Heart left ventricle (tissue), 13 donors: Measurements from ENCODE around the gene DNAJC24.

Experiments
- POLR2A ChIP-seq, 2 donors: fragments of 450-650 bp; IDR thresholded peaks; one replicate each; pipeline ENCODE4 v1.6.1; 2017; ENCODE audit warnings: antibody characterized with exemption in 2 of 2, mild to moderate bottlenecking in 2 of 2, moderate library complexity in 2 of 2
- TF ChIP-seq, protein P1 (sequence below), 12 donors: fragments of 200-600 bp; sonication (generic) in 4 of 12; IDR thresholded peaks; one replicate each; pipeline versions ENCODE4 v1.5.0 to v1.8.0; 2018 to 2022; ENCODE audit warnings: antibody characterized with exemption in 12 of 12, mild to moderate bottlenecking in 5 of 12
- donor health status: ischemic (EF 13 %, LVEDD 7.1; RV severe dilation, severe dysfunction).
- donor health status: DM: no; HTN: yes; CAD: no.
- donor health status: DM: no; HTN: no; CAD: no.
- donor health status: ischemic (EF 25% LVEDD 6.9; RV normal size, moderate dysfunction).
- donor health status: ischemic (EF 25% LVEDD 5.7; RV mildly dilated, moderate dysfunction).
- donor health status: ischemic (EF 35%, LVEDD 5.7; RV mildly dilated, moderate dysfunction).
- donor health status: nonischemic (EF 11% LVEDD 7.7; RV severe dilation, severe dysfunction).
- donor health status: DM: yes; HTN: yes; CAD: no.
- donor health status: PGD.
- donor health status: ischemic (EF 29% LVEDD 5.4; RV normal size, mild dysfunction).
- donor health status: nonischemic (EF 23%, LVEDD 6.1; RV moderate dilation, normal function).

DNA sequence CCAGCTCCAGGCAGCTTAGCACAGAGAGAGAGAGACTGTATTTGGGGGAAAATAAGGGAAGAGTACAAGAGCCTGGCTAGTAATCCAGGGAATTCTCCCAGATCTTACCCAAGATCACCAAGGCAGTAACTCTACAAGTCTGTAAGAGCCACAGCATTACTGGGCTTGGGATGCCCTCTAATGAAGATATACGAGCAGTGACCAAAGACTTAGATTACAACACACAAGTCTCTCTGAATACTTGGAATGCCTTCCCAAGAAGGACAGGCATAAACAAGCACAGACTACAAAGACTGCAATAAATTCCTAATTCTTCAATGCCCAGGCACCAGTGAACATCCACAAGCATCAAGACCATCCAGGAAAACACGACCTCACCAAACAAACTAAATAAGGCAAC is 17.7 kb downstream of the DNAJC24 start:
- no peak for TF ChIP-seq POLR2A (IDR thresholded peaks at IDR 0.05)
- TF ChIP-seq, protein P1, sequence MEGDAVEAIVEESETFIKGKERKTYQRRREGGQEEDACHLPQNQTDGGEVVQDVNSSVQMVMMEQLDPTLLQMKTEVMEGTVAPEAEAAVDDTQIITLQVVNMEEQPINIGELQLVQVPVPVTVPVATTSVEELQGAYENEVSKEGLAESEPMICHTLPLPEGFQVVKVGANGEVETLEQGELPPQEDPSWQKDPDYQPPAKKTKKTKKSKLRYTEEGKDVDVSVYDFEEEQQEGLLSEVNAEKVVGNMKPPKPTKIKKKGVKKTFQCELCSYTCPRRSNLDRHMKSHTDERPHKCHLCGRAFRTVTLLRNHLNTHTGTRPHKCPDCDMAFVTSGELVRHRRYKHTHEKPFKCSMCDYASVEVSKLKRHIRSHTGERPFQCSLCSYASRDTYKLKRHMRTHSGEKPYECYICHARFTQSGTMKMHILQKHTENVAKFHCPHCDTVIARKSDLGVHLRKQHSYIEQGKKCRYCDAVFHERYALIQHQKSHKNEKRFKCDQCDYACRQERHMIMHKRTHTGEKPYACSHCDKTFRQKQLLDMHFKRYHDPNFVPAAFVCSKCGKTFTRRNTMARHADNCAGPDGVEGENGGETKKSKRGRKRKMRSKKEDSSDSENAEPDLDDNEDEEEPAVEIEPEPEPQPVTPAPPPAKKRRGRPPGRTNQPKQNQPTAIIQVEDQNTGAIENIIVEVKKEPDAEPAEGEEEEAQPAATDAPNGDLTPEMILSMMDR (IDR thresholded peaks at IDR 0.05), result no peak
